HAP-1 (cell line): ENCODE data around the gene SH3BGRL3.
"Not testable (repeated sequence)": the region's sequence is repeated elsewhere in the genome, so short reads cannot be mapped to it uniquely, and the experiment has no call there.

ENCODE experiments used
- DNase-seq, 2 experiments: peaks; one replicate each; pipeline ENCODE4 v3.0.0-alpha.2; 2016 to 2020; ENCODE audit warnings: low spot score in 2 of 2
- H3K27me3 ChIP-seq: fragments of 250-450 bp; sonication (Bioruptor Pico); 2 replicates; pipeline ENCODE4 v1.5.1; 2020; ENCODE audit warnings: low read depth, mild to moderate bottlenecking, moderate library complexity
- H3K36me3 ChIP-seq: fragments of 250-450 bp; sonication (Bioruptor Pico); replicated peaks from 2 replicates; pipeline ENCODE4 v1.5.1; 2020; ENCODE audit warnings: mild to moderate bottlenecking
- H3K4me1 ChIP-seq: fragments of 250-450 bp; sonication (Bioruptor Pico); 2 replicates; pipeline ENCODE4 v1.5.1; 2020; ENCODE audit warnings: mild to moderate bottlenecking
- H3K4me3 ChIP-seq: fragments of 250-450 bp; sonication (Bioruptor Pico); 2 replicates; pipeline ENCODE4 v1.5.1; 2020; ENCODE audit warnings: mild to moderate bottlenecking, moderate library complexity
- H3K9me3 ChIP-seq: fragments of 250-450 bp; sonication (Bioruptor Pico); 2 replicates; pipeline ENCODE4 v1.5.1; 2020; ENCODE audit warnings: mild to moderate bottlenecking, moderate library complexity
- in situ Hi-C: fragments of 300-500 bp; cut with MboI; formaldehyde crosslinking; loops from 3 replicates; pipeline ENCODE4 v1.14.3; 2020; ENCODE audit warnings: low sequenced_read_pairs, inconsistent platforms, mixed read lengths

SH3BGRL3 gene

DNA sequence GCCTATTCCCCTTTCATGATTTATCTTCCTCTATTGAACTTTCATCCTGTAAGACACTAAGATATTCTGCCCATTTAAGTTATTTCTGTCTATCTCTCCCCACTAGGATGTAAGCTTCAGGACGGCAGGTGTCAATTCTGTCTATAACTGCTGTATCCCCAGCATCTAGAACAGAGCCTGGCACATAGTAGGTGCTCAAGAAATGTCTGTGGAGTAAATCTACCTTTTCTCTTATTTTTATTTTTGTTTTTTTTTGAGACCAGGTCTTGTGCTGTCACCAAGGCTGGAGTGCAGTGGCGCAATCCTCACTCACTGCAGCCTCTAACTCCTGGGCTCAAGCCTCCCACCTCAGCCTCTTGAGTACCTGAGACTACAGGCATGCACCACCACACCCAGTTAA is 43.5 kb downstream of the SH3BGRL3 start:
- Histone ChIP-seq H3K4me1 (no peaks in the 10 kb centered on the region), H3K9me3 (no peaks in the 10 kb centered on the region), H3K4me3 (no peak overlapping the region), H3K27me3 (no peaks in the 10 kb centered on the region), H3K36me3 (no peaks in the 10 kb centered on the region)
- DNase-seq: no peak
- in situ Hi-C loops: no loop called here

DNA sequence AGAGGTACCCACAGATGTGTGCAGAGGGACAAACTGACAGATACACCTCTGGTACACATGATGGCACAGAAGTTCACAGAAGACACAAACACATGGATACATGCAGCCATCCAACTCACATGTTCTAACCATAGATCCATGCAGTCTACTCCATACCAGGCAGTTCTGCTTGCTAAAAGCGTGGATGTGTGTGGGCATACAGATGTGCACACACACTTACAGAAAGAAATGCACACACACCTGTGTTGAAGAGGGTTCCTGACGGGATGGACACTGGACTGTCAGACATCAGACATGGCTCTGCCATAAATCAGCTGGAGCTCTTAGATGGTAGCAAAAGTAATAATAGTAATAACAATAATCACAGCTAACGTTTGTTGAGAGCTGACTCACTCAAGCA is 44.7 kb downstream of the SH3BGRL3 start:
- no peak for DNase-seq
- Histone ChIP-seq H3K9me3 (no peaks in the 10 kb centered on the region), H3K27me3 (no peaks in the 10 kb centered on the region), H3K4me3 (no peak overlapping the region), H3K4me1 (no peaks in the 10 kb centered on the region), H3K36me3 (no peaks in the 10 kb centered on the region)
- in situ Hi-C loops: no loop called here

DNA sequence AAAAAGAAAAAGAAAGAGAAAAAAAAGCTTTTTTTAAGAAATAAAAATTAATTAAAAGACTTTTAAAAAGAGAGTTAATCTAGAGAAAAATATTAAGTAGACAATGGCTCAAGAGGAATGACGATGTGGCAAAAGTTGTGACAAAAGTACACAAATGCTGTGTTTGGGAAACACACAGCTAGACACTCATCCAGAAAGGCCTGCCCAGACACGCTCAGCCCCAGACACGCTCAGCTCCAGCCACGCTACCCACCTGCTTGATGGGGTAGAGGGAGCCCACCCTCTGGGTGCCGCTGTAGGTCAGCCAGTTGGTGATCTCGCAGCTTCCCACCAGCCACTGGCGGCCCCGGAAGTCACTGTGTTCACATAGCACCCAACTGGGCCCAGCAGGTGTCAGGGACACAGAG is 48.1 kb downstream of the SH3BGRL3 start:
- in situ Hi-C loops: no loop called here
- Histone ChIP-seq H3K4me1 (no peaks in the 10 kb centered on the region), H3K36me3 (no peaks in the 10 kb centered on the region), H3K4me3 (no peak overlapping the region), H3K9me3 (no peaks in the 10 kb centered on the region), H3K27me3 (no peaks in the 10 kb centered on the region)
- DNase-seq: no peak

DNA sequence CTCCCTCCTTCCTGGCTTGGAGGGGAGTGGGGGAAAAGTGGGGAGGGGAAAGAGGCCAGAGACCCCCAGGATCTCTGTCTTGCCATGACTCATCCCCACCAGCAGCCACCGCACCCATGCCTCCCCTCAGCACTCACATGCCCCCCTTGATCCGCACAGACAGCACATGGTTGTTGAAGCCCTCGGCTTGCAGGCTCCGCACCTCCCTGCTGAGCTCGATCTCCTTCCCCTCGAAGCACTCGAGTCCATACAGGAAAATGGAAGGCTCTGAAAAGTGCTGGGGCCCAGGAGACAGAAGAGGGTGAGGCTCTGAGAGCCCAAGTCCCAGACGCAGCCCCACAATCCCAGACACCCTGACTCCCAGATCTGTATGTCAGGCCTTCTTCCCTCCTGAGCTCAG is 48.7 kb downstream of the SH3BGRL3 start:
- no peak for DNase-seq
- H3K4me3 ChIP-seq: no peak overlapping the region
- no peaks in the 10 kb centered on the region for H3K9me3 ChIP-seq
- in situ Hi-C loops: no loop called here
- no peaks in the 10 kb centered on the region for H3K36me3 ChIP-seq
- H3K27me3 ChIP-seq: no peaks in the 10 kb centered on the region
- H3K4me1 ChIP-seq: no peaks in the 10 kb centered on the region

DNA sequence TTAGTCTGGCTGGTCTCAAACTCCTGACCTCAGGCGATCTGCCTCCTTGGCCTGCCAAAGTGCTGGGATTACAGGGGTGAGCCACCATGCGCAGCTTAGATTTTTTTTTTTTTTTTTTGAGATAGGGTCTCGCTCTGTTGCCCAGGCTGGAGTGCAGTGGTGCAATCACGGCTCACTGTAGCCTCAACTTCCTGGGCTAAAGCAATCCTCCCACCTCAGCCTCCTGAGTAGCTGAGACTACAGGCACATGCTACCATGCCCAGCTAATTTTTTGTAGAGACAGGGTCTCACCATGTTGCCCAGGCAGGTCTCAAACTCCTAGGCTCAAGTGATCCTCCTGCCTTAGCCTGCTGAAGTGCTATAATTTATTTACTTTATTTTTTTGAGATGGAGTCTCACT is 49.5 kb downstream of the SH3BGRL3 start:
- in situ Hi-C loops, DNase-seq, H3K36me3 ChIP-seq, H3K27me3 ChIP-seq, H3K9me3 ChIP-seq, H3K4me1 ChIP-seq, H3K4me3 ChIP-seq: not testable (repeated sequence)

DNA sequence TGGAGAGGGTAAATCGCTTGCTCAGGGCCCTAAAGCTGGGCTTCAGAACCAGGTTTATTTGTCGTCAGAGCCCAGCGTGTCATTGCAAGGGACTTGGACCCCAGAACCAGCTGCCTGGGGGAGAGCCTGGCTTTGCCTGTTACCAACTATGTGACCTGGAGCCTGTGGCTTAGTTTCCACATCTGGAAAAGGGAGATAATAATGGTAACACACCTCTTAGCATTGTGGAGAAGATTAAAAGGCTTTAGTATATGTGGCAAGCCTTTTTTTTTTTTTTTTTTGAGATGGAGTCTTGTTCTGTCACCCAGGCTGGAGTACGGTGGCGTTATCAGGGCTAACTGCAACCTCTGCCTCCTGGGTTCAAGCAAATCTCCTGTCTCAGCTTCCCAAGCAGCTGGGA is 50.4 kb downstream of the SH3BGRL3 start:
- H3K4me1 ChIP-seq: no peaks in the 10 kb centered on the region
- H3K4me3 ChIP-seq: no peak overlapping the region
- in situ Hi-C loops: no loop called here
- H3K9me3 ChIP-seq: no peaks in the 10 kb centered on the region
- no peak for DNase-seq
- H3K27me3 ChIP-seq: no peaks in the 10 kb centered on the region
- no peaks in the 10 kb centered on the region for H3K36me3 ChIP-seq
